Measurements from ENCODE around the gene GTF3C4. TPM values are rescaled to one million over a fixed set of nuclear protein-coding genes. Genes with fewer than 3 reads are reported as not detected.

The GTF3C4 gene
- total RNA-seq, 1 experiment from 2014 or later, result 14.8 TPM

DNA sequence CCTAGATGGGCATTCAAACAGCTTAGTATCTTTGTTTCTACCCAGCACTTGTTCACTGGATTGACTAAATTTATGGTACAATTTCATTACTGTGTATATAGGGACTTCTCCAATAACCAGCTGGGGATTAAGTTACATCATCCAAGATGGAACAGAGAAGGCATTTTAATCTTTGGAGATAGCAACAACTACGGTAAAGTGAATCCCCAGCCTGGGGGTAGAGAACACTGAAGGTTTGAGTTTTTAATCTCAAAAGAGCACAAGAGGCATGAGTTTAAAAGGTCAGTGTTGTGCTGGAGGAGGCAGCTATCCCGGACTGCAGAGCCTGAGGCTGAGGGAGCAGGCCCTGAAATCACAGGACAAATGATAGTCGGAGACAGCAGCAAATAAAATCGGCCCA, 29.0 kb upstream of the GTF3C4 start:
- no peaks in the 10 kb centered on the region for H3K27me3 ChIP-seq
- no peak for DNase-seq
- no peak overlapping the region for H3K4me3 ChIP-seq
- peaks cover 65% of the 10 kb centered on the region for H3K36me3 ChIP-seq
- no peaks in the 10 kb centered on the region for H3K9me3 ChIP-seq

DNA sequence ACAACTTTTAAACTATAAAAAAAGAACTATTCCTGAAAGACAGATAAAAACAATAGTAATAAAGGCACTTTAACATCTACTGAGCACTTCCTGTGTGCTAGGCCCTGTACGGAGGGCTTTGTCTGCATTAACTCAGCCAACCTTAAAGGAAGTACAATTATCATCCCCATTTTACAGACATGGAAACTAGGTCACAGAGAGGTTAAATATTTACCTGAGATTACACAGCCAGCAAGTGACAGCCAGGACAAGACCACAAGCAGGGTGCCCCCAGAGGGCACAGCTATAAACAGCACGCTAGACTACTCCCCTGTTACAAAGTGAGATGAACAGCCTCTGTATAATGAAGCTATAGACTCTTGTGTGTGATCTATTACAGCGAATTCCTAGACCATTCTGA, 26.0 kb upstream of the GTF3C4 start:
- Histone ChIP-seq H3K4me3 (no peak overlapping the region), H3K27me3 (no peaks in the 10 kb centered on the region), H3K36me3 (peaks cover 77% of the 10 kb centered on the region), H3K9me3 (no peaks in the 10 kb centered on the region)
- no peak for DNase-seq

DNA sequence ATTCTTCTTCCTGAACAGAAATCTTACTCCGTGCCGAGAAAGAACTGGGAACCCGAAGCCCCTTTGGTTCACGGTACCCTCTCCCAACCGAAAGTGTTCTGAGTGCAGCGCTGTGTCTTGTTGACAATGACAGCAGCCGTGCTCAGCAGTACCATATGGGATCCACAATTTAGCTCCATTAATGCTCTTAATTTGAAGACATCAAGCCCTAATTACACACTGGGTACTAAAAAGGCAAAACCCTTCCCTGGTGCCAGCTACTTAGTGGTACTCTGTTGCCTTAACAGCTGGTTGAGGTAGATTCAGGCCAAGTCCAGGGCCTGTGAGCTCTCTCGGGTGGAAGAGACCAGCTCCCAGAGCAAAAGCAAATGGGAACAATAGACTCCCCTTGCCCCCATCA, 25.0 kb upstream of the GTF3C4 start:
- no peak overlapping the region for H3K4me3 ChIP-seq
- no peak for DNase-seq
- peaks cover 81% of the 10 kb centered on the region for H3K36me3 ChIP-seq
- no peaks in the 10 kb centered on the region for H3K9me3 ChIP-seq
- H3K27me3 ChIP-seq, result no peaks in the 10 kb centered on the region

- H3K36me3 ChIP-seq, result peaks cover 83% of the 10 kb centered on the region
- no peaks in the 10 kb centered on the region for H3K27me3 ChIP-seq
Measured at GRCh38 chr9:132645711-132646110, 24.6 kb upstream of the GTF3C4 start.

GRCh38 chr9:132646726-132647125, 23.5 kb upstream of the GTF3C4 start:
- H3K27me3 ChIP-seq, result no peaks in the 10 kb centered on the region
- no peaks in the 10 kb centered on the region for H3K9me3 ChIP-seq
- H3K36me3 ChIP-seq, result peaks cover 78% of the 10 kb centered on the region
- no peak for DNase-seq
- no peak overlapping the region for H3K4me3 ChIP-seq

More at GRCh38 chr9:132645711-132646110, 24.6 kb upstream of the GTF3C4 start:
- no peaks in the 10 kb centered on the region for H3K9me3 ChIP-seq
- no peak overlapping the region for H3K4me3 ChIP-seq
- no peak for DNase-seq

DNA sequence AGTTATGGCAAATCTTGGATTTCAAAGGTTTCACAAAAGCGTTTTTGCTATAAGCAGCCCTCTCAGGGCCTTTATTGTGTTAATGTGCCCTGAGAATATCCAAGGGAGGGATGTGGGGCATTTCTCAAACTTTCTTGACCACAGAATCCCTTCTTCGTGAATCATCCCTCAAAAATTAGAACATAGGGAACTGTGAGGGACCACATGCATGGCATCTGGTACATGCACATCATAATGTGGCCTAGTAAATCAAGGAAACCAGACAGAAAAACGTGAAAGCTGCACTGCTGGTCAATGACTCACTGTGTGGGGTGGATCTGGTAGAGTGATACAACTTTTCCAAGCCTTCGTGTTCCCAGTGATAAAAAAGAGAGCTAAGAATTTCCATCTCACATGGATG, 22.9 kb upstream of the GTF3C4 start:
- no peak for DNase-seq
- Histone ChIP-seq H3K36me3 (peaks cover 81% of the 10 kb centered on the region), H3K9me3 (no peaks in the 10 kb centered on the region), H3K4me3 (no peak overlapping the region), H3K27me3 (no peaks in the 10 kb centered on the region)

GRCh38 chr9:132647806-132648205, 22.5 kb upstream of the GTF3C4 start:
- peaks cover 85% of the 10 kb centered on the region for H3K36me3 ChIP-seq
- H3K9me3 ChIP-seq, result no peaks in the 10 kb centered on the region
- DNase-seq, result no peak
- H3K4me3 ChIP-seq, result no peak overlapping the region
- H3K27me3 ChIP-seq, result no peaks in the 10 kb centered on the region

GRCh38 chr9:132648283-132648682, 22.0 kb upstream of the GTF3C4 start:
- no peak for DNase-seq
- Histone ChIP-seq H3K36me3 (peaks cover 80% of the 10 kb centered on the region), H3K27me3 (no peaks in the 10 kb centered on the region), H3K9me3 (no peaks in the 10 kb centered on the region), H3K4me3 (no peak overlapping the region)

- no peak overlapping the region for H3K4me3 ChIP-seq
- no peak for DNase-seq
- H3K27me3 ChIP-seq, result no peaks in the 10 kb centered on the region
- H3K36me3 ChIP-seq, result peaks cover 79% of the 10 kb centered on the region
- H3K9me3 ChIP-seq, result no peaks in the 10 kb centered on the region
Measured at GRCh38 chr9:132648685-132649084, 21.6 kb upstream of the GTF3C4 start.

GRCh38 chr9:132651259-132651658, 19.0 kb upstream of the GTF3C4 start:
- Histone ChIP-seq H3K9me3 (no peaks in the 10 kb centered on the region), H3K36me3 (peaks cover 62% of the 10 kb centered on the region), H3K4me3 (no peak overlapping the region), H3K27me3 (no peaks in the 10 kb centered on the region)
- DNase-seq, result no peak

DNA sequence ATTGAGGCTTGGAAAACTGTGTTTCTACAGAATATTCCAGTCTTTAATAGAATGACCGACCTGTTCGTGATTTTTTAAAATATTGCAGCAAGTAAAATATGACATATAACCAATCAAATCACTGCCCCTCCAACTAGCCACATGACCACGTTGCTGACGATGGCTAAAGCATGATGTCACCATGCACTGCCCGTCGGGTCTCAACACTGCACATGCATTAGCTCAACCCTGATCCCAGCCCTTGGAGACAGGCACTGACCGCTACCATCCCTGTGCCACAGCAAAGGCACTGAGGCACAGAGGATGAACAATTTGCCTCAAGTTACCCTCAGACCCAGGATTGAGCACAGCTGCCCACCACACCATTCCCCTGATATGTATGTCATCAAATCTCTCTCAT, 14.0 kb upstream of the GTF3C4 start:
- H3K36me3 ChIP-seq, result peaks cover 54% of the 10 kb centered on the region
- no peaks in the 10 kb centered on the region for H3K9me3 ChIP-seq
- no peaks in the 10 kb centered on the region for H3K27me3 ChIP-seq
- H3K4me3 ChIP-seq, result no peak overlapping the region
- DNase-seq, result no peak

DNA sequence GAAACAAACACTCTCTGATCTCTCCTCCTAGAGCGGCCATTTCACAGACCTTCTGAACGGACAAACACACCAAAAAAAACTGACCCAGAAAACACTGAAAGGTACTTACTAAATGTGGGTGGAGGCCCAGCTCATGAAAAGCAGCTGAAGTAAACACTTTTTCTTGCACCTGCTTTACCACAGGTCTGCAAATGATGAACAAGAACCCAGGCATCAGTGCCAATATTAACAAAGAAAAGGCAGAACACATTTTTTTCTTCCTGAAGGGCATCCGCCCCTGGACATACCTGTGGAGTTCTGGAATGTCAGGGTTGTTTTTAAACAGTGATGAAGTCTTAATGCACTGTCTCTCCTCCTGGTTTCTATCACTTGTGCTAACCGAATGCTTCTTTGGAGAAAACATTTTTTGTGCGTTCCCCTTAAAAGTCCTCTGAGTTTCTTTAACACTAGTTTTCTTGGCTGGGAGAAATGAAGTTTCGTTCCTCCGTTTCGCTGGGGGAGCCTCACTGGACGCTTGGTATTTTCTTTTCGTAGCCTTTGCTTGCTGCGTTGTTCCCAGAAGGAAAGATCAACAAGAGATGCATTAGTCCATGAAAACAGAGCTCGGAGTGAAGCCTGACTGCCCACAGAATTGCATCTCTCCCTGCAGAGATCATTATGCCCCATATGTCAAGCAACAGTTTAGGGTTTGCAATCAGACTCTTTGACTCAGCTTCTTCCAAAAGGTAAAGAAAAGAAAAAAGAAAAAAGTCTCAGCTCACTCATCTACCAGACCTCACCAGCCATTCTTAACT, 7.9 kb upstream of the GTF3C4 start:
- H3K9me3 ChIP-seq, result no peaks in the 10 kb centered on the region
- no peak overlapping the region for H3K4me3 ChIP-seq
- peaks cover 56% of the 10 kb centered on the region for H3K36me3 ChIP-seq
- no peaks in the 10 kb centered on the region for H3K27me3 ChIP-seq
- DNase-seq, result no peak

GRCh38 chr9:132663117-132663516, 7.1 kb upstream of the GTF3C4 start:
- DNase-seq, result no peak
- H3K9me3 ChIP-seq, result no peaks in the 10 kb centered on the region
- no peak overlapping the region for H3K4me3 ChIP-seq
- H3K27me3 ChIP-seq, result no peaks in the 10 kb centered on the region
- peaks cover 54% of the 10 kb centered on the region for H3K36me3 ChIP-seq

- H3K27me3 ChIP-seq, result no peaks in the 10 kb centered on the region
- H3K36me3 ChIP-seq, result peaks cover 48% of the 10 kb centered on the region
- H3K4me3 ChIP-seq, result no peak overlapping the region
- no peaks in the 10 kb centered on the region for H3K9me3 ChIP-seq
- no peak for DNase-seq
Measured at GRCh38 chr9:132663851-132664250, 6.4 kb upstream of the GTF3C4 start.

GRCh38 chr9:132669319-132669697, 956 bp upstream of the GTF3C4 start:
- Histone ChIP-seq H3K4me3 (peak overlapping the region; percentile 95), H3K27me3 (no peaks in the 10 kb centered on the region), H3K36me3 (peaks cover 41% of the 10 kb centered on the region), H3K9me3 (no peaks in the 10 kb centered on the region)
- DNase-seq, result peak; percentile 88

DNA sequence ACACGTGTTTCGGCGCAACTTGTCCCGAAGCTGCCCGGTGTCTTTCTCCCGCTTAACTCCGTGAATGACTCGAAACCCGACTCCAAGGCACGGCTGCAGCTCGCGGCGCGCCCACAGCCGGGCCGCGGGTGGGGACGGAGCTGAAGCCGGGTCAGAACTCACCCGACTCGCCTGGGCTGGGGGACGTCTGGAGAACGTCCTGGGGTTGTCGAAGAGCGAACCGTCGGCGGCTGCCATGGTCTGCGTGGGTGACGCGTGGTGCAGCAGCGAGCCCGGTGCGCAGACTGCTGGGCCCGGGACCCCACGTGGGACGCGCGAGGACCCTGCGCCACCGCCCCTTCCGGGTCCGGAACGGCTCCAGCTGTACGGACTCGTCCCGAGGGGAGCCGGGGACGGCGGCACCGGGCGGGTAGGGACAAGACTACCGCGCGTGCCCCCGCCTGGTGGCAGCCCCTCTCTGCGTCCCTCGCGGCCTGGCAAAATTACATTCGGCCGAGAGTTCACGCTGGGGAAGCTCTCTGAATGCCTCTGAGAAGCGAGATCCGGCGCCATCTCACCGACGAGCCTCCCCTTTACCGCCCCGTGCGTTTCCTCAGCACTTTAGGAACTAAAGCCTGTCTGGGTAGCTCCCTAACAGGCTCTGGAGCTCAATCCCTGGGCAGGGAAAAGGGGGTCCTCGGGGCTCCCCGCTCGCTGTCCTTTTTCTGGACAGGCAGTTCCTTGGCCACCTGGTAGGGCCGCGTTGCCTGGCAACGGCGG, 387 bp upstream of the GTF3C4 start, which contains the start of gene DDX31:
Gene DDX31, minus strand, starts transcription at position 286 of the 759 bp plus-strand sequence. Its CDS starts 49 bp downstream, at position 237.
- Histone ChIP-seq H3K36me3 (peaks cover 44% of the 10 kb centered on the region), H3K27me3 (no peaks in the 10 kb centered on the region), H3K4me3 (peak within 1 kb of the TSS; percentile 95), H3K9me3 (no peaks in the 10 kb centered on the region)
- peak; percentile 89 for DNase-seq

GRCh38 chr9:132671620-132672412, 1.6 kb downstream of the GTF3C4 start:
- Histone ChIP-seq H3K4me3 (peak overlapping the region; percentile 95), H3K36me3 (peaks cover 40% of the 10 kb centered on the region), H3K27me3 (no peaks in the 10 kb centered on the region), H3K9me3 (no peaks in the 10 kb centered on the region)
- no peak for DNase-seq

All from MG63 (cell line).